NCI-H1105 (cell line): ENCODE measurements around the gene EPHA5.
A peak's percentile ranks its signal among the peaks of the same experiment; 100 is the strongest.

Source experiments
- DNase-seq: peaks from one replicate; lab custom pipeline; 2025; lab: John Stamatoyannopoulos, UW

The EPHA5 gene

GRCh38 chr4:65495439-65495838, 174.8 kb downstream of the EPHA5 start:
- DNase-seq: no peak

- no peak for DNase-seq
Observed at GRCh38 chr4:65482410-65482809, 187.9 kb downstream of the EPHA5 start.

- DNase-seq: no peak
Observed at GRCh38 chr4:65472531-65472930, 197.8 kb downstream of the EPHA5 start.

- peak; percentile 4 for DNase-seq
Observed at GRCh38 chr4:65467068-65467680, 203.1 kb downstream of the EPHA5 start.

- no peak for DNase-seq
Observed at GRCh38 chr4:65461781-65462180, 208.5 kb downstream of the EPHA5 start.

- no peak for DNase-seq
Observed at GRCh38 chr4:65457011-65457410, 213.3 kb downstream of the EPHA5 start.

- DNase-seq: no peak
Observed at GRCh38 chr4:65456579-65456978, 213.7 kb downstream of the EPHA5 start.

- DNase-seq: no peak
Observed at GRCh38 chr4:65453398-65453797, 216.9 kb downstream of the EPHA5 start.

- DNase-seq: peak; percentile 2
Observed at GRCh38 chr4:65450899-65451298, 219.4 kb downstream of the EPHA5 start.

GRCh38 chr4:65437102-65437501, 233.2 kb downstream of the EPHA5 start:
- DNase-seq: peak; percentile 6

GRCh38 chr4:65422109-65422508, 248.2 kb downstream of the EPHA5 start:
- no peak for DNase-seq

GRCh38 chr4:65420036-65420435, 250.3 kb downstream of the EPHA5 start:
- no peak for DNase-seq

- DNase-seq: peak; percentile 91
Observed at GRCh38 chr4:65416891-65417290, 253.4 kb downstream of the EPHA5 start.

- no peak for DNase-seq
Observed at GRCh38 chr4:65407483-65407882, 262.8 kb downstream of the EPHA5 start.

- no peak for DNase-seq
Observed at GRCh38 chr4:65401083-65401482, 269.2 kb downstream of the EPHA5 start.

GRCh38 chr4:65399084-65399483, 271.2 kb downstream of the EPHA5 start:
- peak; percentile 13 for DNase-seq

GRCh38 chr4:65393078-65393477, 277.2 kb downstream of the EPHA5 start:
- DNase-seq: no peak

GRCh38 chr4:65392488-65392887, 277.8 kb downstream of the EPHA5 start:
- DNase-seq: no peak

- DNase-seq: no peak
Observed at GRCh38 chr4:65391814-65392213, 278.5 kb downstream of the EPHA5 start.

GRCh38 chr4:65391382-65391781, 278.9 kb downstream of the EPHA5 start:
- no peak for DNase-seq

GRCh38 chr4:65386927-65387326, 283.4 kb downstream of the EPHA5 start:
- DNase-seq: no peak

GRCh38 chr4:65383589-65384305, 286.5 kb downstream of the EPHA5 start:
- no peak for DNase-seq

GRCh38 chr4:65381648-65382047, 288.6 kb downstream of the EPHA5 start:
- DNase-seq: no peak

- no peak for DNase-seq
Observed at GRCh38 chr4:65370709-65371108, 299.6 kb downstream of the EPHA5 start.
